Measurements from ENCODE around the gene CNOT6.

Gene CNOT6

DNA sequence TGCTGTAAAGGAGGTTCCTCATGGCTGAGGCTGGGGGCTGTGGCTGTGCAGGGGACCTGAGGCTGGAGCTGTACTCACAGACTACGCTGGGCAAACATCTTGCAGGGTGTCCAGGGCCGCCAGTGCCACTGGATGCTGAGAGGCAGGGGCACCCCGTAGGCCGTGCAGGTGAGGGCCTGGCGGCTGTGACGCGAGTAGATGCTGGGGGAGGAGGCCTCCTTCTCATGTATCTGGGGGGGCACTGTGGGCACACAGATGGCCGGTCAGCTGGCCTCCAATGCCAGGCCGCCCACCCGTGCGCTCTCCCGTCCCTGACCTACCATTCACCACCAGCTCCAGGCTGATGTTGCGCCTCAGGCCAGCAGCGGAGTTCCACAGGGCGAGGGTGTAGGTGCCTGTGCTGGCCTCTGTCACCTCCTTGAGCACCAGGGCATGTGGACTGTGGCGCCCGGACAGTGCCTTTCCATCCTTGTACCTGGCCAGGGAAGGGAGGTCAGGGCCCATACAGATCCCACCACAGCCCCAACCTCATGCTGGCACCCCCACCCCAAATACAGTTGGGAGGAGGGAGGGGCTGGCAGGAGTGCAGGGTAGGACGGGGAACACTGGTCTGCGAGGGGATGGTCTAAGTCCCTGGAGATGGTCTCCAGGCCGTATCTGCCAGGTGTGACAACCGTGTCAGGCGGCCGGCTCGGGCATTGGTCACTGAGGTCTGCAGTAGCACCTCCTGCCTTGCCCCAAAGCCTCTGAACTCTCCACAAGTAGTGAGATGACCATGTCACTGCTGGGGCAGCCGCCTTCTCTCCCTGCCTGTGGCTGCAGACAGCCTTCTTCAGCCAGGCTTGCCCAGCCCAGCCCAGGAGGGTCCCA is 131.8 kb downstream of the CNOT6 start:
- DNase-seq: no peak
- intact Hi-C loops (cut with DNase I): no loop called here

- intact Hi-C loops (cut with DNase I): no loop called here
- no peak for DNase-seq
Observed at GRCh38 chr5:180626661-180627385, 132.6 kb downstream of the CNOT6 start.

- DNase-seq: no peak
- intact Hi-C loops (cut with DNase I): no loop called here
Observed at GRCh38 chr5:180627386-180628120, 133.4 kb downstream of the CNOT6 start.

Data from head of caudate nucleus (tissue), 42 donors.